HCT116 (cell line): ENCODE data around the gene WDR26. TPM values are rescaled to one million over a fixed set of nuclear protein-coding genes. Genes with fewer than 3 reads are reported as not detected.
"Not testable (repeated sequence)": the region's sequence is repeated elsewhere in the genome, so short reads cannot be mapped to it uniquely, and the experiment has no call there.

Experiments used
- ATAC-seq: fragments of 200-7000 bp; cut with Tn5 transposase; 2 replicates; pipeline ENCODE4 v1.9.1; 2020; ENCODE audit warnings: mild to moderate bottlenecking, moderate library complexity
- BruUV-seq: library from RNA; stranded (reverse); fragments of 400-500 nt; replicated peaks from 2 replicates; lab custom pipeline; 2021; lab: Mats Ljungman, UMichigan
- CTCF ChIA-PET: fragments of 300-600 bp; sonication (Branson Sonifier 250); formaldehyde crosslinking; loops from one replicate; lab custom pipeline; 2021; ENCODE audit warnings: antibody characterized with exemption; lab: Charles Lee
- POLR2A ChIA-PET: fragments of 300-600, 350-600 bp; sonication (Branson Sonifier 250); formaldehyde crosslinking; loops from one replicate; lab custom pipeline; 2021; ENCODE audit warnings: antibody characterized with exemption; lab: Charles Lee
- RAD21 ChIA-PET, 2 experiments: fragments of 300-600 bp; sonication (Branson Sonifier 250); formaldehyde crosslinking; loops; one replicate each; lab custom pipeline; 2023; ENCODE audit warnings: low total read pairs in 2 of 2; ENCODE audit not compliant: uncharacterized antibody in 2 of 2, unreplicated experiment in 2 of 2, low non-redundant PET in 1 of 2; lab: Charles Lee
- DNase-seq: peaks from one replicate; pipeline ENCODE4 v3.0.0-alpha.2; 2010; ENCODE audit warnings: low read depth, low spot score
- H2AFZ ChIP-seq: fragments of 200-600 bp; shearing (Covaris generic), sonication (generic); 2 replicates; pipeline ENCODE4 v1.6.1; 2017; ENCODE audit warnings: low read depth, mixed run types, mixed read lengths, antibody characterized with exemption, low read length; ENCODE audit not compliant: poor library complexity, severe bottlenecking
- H3K27ac ChIP-seq: 2 replicates; pipeline ENCODE4 v1.5.1; 2012; ENCODE audit warnings: low read depth, low read length
- H3K27me3 ChIP-seq: fragments of 200-600 bp; sonication (generic); 2 replicates; pipeline ENCODE4 v1.6.1; 2016; ENCODE audit warnings: mixed run types, low read length, mixed read lengths; ENCODE audit not compliant: insufficient read depth
- H3K36me3 ChIP-seq, 2 experiments: fragments of 200-500 bp in 1 of 2; fragments of 200-600 bp in 1 of 2; sonication (Bioruptor generic) in 1 of 2; sonication (generic) in 1 of 2; 2 replicates each; pipeline versions ENCODE4 v1.5.1 to v1.6.1; 2014 to 2016; ENCODE audit warnings: low read length in 2 of 2, inconsistent platforms in 1 of 2, mixed read lengths in 1 of 2, mixed run types in 1 of 2; ENCODE audit not compliant: insufficient read depth in 2 of 2, control insufficient read depth in 1 of 2
- H3K4me1 ChIP-seq, 2 experiments: fragments of 200-600 bp in 1 of 2; sonication (generic) in 1 of 2; 2 replicates each; pipeline versions ENCODE4 v1.5.1 to v1.6.1; 2012 to 2017; ENCODE audit warnings: low read length in 2 of 2, inconsistent platforms in 1 of 2, mild to moderate bottlenecking in 1 of 2, mixed read lengths in 1 of 2, mixed run types in 1 of 2, moderate library complexity in 1 of 2; ENCODE audit not compliant: insufficient read depth in 2 of 2, control insufficient read depth in 1 of 2
- H3K4me2 ChIP-seq: fragments of 200-600 bp; sonication (generic); 2 replicates; pipeline ENCODE4 v1.6.1; 2017; ENCODE audit warnings: mixed run types, low read length, mixed read lengths
- H3K4me3 ChIP-seq, 2 experiments: fragments of 200-600 bp in 1 of 2; sonication (generic) in 1 of 2; replicated peaks in 1 of 2; 2 replicates each; pipeline ENCODE4 v1.5.1; 2011 to 2016; ENCODE audit warnings: low read length in 2 of 2, control low read depth in 1 of 2, low read depth in 1 of 2, mild to moderate bottlenecking in 1 of 2, mixed read lengths in 1 of 2, mixed run types in 1 of 2
- H3K79me2 ChIP-seq: fragments of 200-600 bp; sonication (generic); 2 replicates; pipeline ENCODE4 v1.6.1; 2017; ENCODE audit warnings: mild to moderate bottlenecking, mixed run types, low read length, moderate library complexity, mixed read lengths; ENCODE audit not compliant: insufficient read depth
- H3K9ac ChIP-seq: fragments of 200-600 bp; sonication (generic); 2 replicates; pipeline ENCODE4 v1.6.1; 2016; ENCODE audit warnings: low read length, mixed read lengths
- H3K9me2 ChIP-seq: fragments of 200-600 bp; sonication (generic), shearing (Covaris generic); 2 replicates; pipeline ENCODE4 v1.6.1; 2017; ENCODE audit warnings: mixed run types, mild to moderate bottlenecking, moderate library complexity; ENCODE audit not compliant: insufficient read depth
- H3K9me3 ChIP-seq, 2 experiments: fragments of 200-500 bp in 1 of 2; fragments of 200-600 bp in 1 of 2; sonication (Bioruptor generic) in 1 of 2; sonication (generic) in 1 of 2; 2 replicates each; pipeline ENCODE4 v1.6.1; 2014 to 2017; ENCODE audit warnings: low read length in 2 of 2, mixed read lengths in 2 of 2, inconsistent platforms in 1 of 2, low read depth in 1 of 2, mild to moderate bottlenecking in 1 of 2, mixed run types in 1 of 2, moderate library complexity in 1 of 2; ENCODE audit not compliant: control insufficient read depth in 1 of 2, insufficient read depth in 1 of 2
- H4K20me1 ChIP-seq: fragments of 200-600 bp; sonication (generic), shearing (Covaris generic); 2 replicates; pipeline ENCODE4 v1.6.1; 2017; ENCODE audit warnings: mixed run types, mild to moderate bottlenecking, moderate library complexity; ENCODE audit not compliant: insufficient read depth
- CEBPB ChIP-seq: IDR thresholded peaks from 2 replicates; pipeline ENCODE4 v1.6.1; 2012; ENCODE audit warnings: low read depth
- EGR1 ChIP-seq: IDR thresholded peaks from 2 replicates; pipeline ENCODE4 v1.6.1; 2012; ENCODE audit warnings: low read depth
- FOSL1 ChIP-seq: IDR thresholded peaks from 2 replicates; pipeline ENCODE4 v1.6.1; 2012; ENCODE audit warnings: low read depth
- RAD21 ChIP-seq: IDR thresholded peaks from 2 replicates; pipeline ENCODE4 v1.6.1; 2012; ENCODE audit warnings: low read depth, mild to moderate bottlenecking
- REST ChIP-seq: IDR thresholded peaks from 2 replicates; pipeline ENCODE4 v1.6.1; 2012; ENCODE audit warnings: low read depth
- SIN3A ChIP-seq: IDR thresholded peaks from 2 replicates; pipeline ENCODE4 v1.6.1; 2012; ENCODE audit warnings: low read depth
- SP1 ChIP-seq: IDR thresholded peaks from 2 replicates; pipeline ENCODE4 v1.6.1; 2012; ENCODE audit warnings: low read depth
- SRF ChIP-seq: IDR thresholded peaks from 2 replicates; pipeline ENCODE4 v1.6.1; 2012; ENCODE audit warnings: low read depth
- TCF7L2 ChIP-seq: IDR thresholded peaks from 2 replicates; pipeline ENCODE4 v1.7.0; 2011; ENCODE audit warnings: borderline replicate concordance, inconsistent platforms; ENCODE audit not compliant: insufficient read depth, insufficient read length; ENCODE audit errors: extremely low read depth
- YY1 ChIP-seq: IDR thresholded peaks from 2 replicates; pipeline ENCODE4 v1.6.1; 2011; ENCODE audit warnings: low read length, low read depth, moderate library complexity, mild to moderate bottlenecking; ENCODE audit not compliant: insufficient replicate concordance; ENCODE audit errors: extremely low read depth
- ZBTB33 ChIP-seq: IDR thresholded peaks from 2 replicates; pipeline ENCODE4 v1.6.1; 2011; ENCODE audit warnings: mild to moderate bottlenecking, low read length, moderate library complexity; ENCODE audit not compliant: insufficient replicate concordance; ENCODE audit errors: extremely low read depth
- ZFX ChIP-seq: fragments of 450-650 bp; IDR thresholded peaks from 2 replicates; pipeline ENCODE4 v1.6.1; 2017
- ZNF274 ChIP-seq: fragments of 200-500 bp; sonication (Bioruptor generic); IDR thresholded peaks from 2 replicates; pipeline ENCODE4 v1.6.1; 2014; ENCODE audit warnings: mild to moderate bottlenecking, low read depth, low read length, inconsistent platforms
- intact Hi-C: fragments of 100-400 bp; cut with micrococcal nuclease; formaldehyde crosslinking; loops from 2 replicates; pipeline ENCODE4 v1.10.0; 2022
- total RNA-seq: library from RNA; stranded (reverse); gene quantifications from one replicate; pipeline ENCODE4 v1.2.1, GENCODE V29; 2021; ENCODE audit not compliant: unreplicated experiment

Gene WDR26
- total RNA-seq, 1 experiment from 2014 or later = 57.2 TPM

GRCh38 chr1:224480200-224480599 lies 45.6 kb upstream of the WDR26 start:
- H3K9ac ChIP-seq, H3K9me2 ChIP-seq, H4K20me1 ChIP-seq, RAD21 ChIA-PET, CTCF ChIA-PET, H3K79me2 ChIP-seq, H3K27me3 ChIP-seq, H2AFZ ChIP-seq, BruUV-seq, ATAC-seq, H3K36me3 ChIP-seq, H3K4me2 ChIP-seq, POLR2A ChIA-PET, intact Hi-C loops, H3K4me3 ChIP-seq, H3K9me3 ChIP-seq, DNase-seq, H3K4me1 ChIP-seq, H3K27ac ChIP-seq: not testable (repeated sequence)

- Histone ChIP-seq H2AFZ (no peak overlapping the region), H4K20me1 (no peaks in the 10 kb centered on the region), H3K9me2 (no peaks in the 10 kb centered on the region), H3K27ac (no peak overlapping the region), H3K4me1 (no peaks in the 10 kb centered on the region), H3K27me3 (no peaks in the 10 kb centered on the region), H3K36me3 (no peaks in the 10 kb centered on the region), H3K4me3 (no peak overlapping the region), H3K79me2 (no peaks in the 10 kb centered on the region), H3K4me2 (no peak overlapping the region), H3K9ac (no peak overlapping the region), H3K9me3 (no peaks in the 10 kb centered on the region)
- ChIA-PET CTCF (no interaction called here), POLR2A (no interaction called here), RAD21 (no interaction called here)
- no TSS peak for BruUV-seq
- DNase-seq (no peak), ATAC-seq (no peak)
- intact Hi-C loops = no loop called here
- TF ChIP-seq REST (no peak), SIN3A (no peak), CEBPB (no peak), YY1 (no peak), TCF7L2 (no peak), FOSL1 (no peak), ZFX (no peak), EGR1 (no peak), ZNF274 (no peak), SRF (no peak), SP1 (no peak), RAD21 (no peak), ZBTB33 (no peak)
Observed at GRCh38 chr1:224472806-224473205, 38.2 kb upstream of the WDR26 start.
